Stimulated activated CD8-positive, alpha-beta memory T cell treated with anti-CD3 and anti-CD28 coated beads, Interleukin-15, amount 100 ng/mL, for 4 hours (primary cell): ENCODE data around the gene ESPN.
"Not testable (repeated sequence)": the region's sequence is repeated elsewhere in the genome, so short reads cannot be mapped to it uniquely, and the experiment has no call there.

Experiments used
- DNase-seq, 2 donors: peaks; one replicate each; pipeline ENCODE4 v3.0.0-alpha.2; 2020; ENCODE audit warnings: low read depth in 2 of 2

ESPN gene

GRCh38 chr1:6448749-6449631, 24.4 kb downstream of the ESPN start:
- no peak for DNase-seq

DNA sequence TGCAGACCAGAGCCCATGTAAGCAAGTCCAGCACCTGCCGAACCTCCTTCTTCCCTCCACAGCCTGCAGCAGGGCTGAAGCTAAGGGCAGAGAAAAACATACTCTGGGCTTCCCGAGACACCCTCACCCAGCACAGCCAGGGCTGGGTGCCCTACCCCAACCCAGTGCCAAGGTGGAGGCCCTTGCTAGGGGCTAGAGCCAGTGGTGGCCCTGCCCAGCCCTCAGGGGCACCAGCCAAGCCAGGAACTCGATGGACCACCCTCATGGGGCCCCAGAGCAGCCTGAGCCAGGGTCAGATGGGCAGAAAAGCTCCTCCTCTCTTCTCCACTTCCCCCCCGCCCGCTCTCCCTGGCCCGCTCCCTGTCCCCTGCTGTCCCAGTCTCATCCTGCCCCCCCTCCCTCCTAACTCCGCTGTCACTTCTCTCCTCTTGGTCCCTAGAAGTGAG, 25.5 kb downstream of the ESPN start:
- no peak for DNase-seq

- DNase-seq: not testable (repeated sequence)
These were observed 25.9 kb downstream of the ESPN start for GRCh38 chr1:6450486-6450885.

DNA sequence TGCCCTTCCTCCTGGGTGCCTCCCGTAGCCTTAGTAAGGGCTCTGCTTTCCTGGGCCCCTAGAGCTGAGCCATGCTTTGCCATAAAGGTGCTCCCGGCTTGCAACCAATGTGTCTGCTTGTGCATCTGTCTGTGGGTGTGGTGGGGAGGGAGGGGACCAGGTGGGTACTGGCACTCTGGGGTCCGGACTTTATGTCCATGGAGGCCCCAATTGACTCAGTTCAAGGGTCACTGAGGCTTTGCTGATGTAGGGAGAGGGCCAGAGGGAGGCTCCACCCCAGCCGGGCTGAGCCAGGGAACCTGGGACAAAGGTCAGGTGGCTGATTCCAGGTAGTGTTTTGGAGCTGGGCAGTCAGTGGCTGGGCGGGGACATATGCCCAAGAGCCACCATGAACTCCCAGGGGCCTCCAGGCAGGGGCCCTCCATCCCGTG, 26.4 kb downstream of the ESPN start:
- DNase-seq: no peak

GRCh38 chr1:6453895-6454855, 29.6 kb downstream of the ESPN start:
- DNase-seq: not testable (repeated sequence)

DNA sequence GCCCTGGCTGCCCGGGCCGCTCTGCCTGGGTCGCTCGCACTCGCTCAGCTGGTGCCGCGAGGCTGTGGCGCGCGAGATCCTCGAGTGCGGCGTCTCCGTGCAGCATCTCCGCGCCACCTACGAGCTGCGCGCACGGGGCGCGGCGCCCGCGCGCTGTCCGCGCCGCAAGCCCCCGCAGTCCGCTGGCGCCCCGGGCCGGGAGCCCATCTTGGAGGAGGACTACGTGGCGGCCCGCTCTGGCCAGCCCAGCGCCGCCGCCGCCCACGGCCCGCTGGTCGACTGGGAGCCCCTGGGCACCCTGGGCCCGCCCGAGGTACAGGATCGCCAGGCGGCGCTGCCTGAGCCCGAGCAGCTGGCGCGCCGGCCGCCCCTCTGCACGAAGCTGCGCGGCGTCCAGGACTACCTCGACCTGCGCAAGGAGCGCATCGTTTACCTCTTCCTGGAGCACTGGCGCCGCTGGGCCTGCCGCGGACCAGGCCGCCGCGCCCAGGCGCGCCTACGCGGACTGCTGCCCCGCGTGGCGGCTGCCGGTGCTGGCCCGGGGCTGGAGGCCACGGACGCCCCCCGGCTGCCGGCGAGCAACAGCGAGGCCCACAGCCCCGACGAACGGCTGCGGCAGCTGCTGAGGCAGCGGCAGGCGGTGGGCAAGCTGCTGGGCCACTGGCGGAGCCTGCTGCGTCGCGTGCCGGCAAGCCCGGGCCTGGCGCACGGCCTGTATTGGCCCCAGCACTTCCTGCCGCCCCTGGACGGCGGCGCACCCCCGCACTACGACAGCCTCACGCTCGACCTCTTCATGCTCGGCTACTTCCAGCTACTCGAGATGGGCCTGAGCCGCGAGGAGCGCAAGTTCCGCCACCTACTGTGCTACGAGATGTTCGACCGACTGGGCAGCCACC, 30.5 kb downstream of the ESPN start:
- DNase-seq: no peak

DNA sequence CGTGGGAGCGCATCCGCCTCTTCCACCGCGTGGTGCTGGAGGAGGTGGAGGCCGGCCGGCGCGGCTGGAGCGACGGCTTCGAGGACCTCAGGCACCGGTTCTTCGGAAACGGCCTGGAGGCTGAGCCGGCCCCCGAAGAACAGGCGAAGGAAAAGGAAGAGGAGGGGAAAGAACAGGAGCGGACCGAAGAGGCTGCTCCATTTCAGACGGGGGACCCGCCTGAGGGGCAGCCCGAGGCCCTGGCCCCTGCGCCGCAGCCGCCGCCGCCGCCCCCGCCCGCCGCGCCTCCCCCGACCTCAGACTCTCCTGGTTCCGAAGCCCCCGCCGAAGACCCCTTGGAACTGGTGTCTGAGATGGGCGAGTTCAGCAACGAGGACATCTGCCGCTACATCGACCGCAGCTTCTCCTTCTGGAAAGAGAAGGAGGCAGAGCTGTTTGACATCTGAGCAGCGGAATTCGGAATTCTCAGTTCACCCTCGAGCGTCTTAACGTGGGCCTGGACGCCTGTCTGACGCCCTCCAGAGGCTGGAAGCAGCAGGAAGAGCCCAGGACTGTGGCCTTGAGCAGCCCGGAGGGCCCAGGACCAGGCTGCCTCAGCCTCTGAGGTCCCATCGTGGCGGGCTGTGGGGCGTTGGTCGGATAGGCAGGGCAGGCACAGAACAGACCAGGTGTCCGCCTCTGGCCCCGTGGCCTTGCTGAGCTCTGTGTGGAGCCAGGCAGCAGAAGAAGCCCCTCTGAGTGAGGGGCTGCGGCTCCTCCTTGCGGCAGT, 31.4 kb downstream of the ESPN start:
- not testable (repeated sequence) for DNase-seq

DNA sequence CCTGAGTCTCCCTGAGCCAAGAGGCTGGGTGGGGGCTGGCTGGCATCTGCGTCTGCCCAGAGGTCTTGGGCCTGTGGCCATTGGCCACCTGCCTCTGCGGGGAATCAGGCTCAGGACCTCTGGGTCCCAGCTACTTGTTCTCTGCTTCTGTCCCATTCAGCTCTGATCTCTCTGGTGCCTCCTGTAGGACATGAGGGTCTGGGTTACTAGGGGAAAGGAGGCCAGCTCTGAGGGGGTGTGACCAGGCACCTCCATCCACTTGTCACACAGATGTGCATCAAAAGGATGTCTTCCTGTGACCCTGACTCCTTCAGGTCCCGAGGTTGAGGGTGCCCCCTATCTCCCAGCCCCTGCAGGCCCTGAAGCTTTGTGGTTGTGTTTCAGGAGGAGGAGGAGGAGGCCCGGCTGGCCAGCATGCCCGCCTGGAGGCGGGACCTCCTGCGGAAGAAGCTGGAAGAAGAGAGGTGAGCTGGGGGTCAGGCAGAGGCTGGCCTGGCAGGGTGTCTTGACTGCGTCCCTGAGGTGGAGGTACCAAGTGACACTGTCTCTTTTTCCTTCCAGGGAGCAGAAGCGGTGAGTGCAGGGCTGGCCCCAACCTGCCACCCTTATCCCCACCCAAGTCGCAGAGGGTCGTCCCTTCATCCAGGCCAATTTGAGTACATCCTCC, 32.4 kb downstream of the ESPN start:
- no peak for DNase-seq

GRCh38 chr1:6459850-6460265, 35.3 kb downstream of the ESPN start:
- DNase-seq: no peak

DNA sequence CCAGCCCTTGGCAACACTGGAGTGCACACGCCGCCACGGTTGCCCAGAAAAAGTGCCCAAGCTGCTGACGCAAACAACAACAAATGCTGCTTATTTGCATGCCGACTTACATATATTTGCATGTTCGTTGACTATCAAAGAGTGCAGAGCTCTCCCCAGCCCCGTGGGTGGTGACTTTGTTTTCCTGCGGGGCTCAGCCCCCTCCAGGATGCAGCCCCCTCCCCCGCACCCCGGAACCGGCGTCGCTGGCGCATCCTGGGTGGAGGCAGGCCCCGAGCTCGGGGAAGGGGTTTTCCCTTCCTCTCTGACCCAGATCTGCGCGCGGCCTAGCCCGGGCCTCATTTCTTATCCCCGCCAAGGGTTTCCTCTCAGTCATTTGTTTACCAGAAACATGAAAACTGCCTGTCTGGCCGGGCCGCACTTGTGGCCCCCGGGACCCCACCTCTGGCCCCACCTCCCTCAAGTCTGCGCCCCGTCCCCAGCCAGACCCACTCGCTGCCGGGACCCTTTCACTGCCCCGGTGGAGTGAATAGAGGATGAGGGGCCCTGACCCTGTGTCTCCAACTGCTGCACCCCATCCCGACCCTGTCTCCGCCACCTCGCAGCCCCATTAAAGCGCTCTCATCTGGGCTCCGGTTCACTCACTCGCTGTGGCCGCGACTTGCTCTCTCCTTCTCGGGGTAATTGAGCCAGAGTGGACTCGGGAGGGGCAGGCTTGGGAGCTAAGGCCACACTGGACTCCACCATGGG, 35.9 kb downstream of the ESPN start:
- DNase-seq: peak; percentile 86 to 91

DNA sequence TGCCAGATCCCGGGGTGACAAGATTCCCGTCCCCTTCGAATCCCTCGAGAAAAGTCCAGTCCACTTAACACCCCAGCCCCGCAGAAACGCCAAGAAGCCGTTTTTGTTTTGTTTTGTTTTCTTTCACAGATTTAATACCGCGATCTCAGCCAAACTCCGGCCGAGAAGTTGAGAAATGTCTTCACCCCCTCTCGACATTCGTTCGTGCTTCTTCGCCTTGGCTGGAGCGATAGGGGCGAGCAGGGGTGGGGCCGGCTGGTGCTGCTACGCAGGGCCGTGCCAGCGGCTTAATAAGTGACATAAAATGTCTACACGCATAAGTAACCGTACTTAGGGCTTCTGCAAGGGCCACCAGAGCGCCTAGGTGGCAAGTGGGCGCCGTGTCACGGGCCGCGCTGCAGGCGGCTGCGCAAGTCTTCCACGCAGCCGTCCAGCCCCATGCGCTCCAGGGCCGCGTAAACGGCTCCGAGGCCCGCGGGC, 36.5 kb downstream of the ESPN start:
- DNase-seq: no peak

DNA sequence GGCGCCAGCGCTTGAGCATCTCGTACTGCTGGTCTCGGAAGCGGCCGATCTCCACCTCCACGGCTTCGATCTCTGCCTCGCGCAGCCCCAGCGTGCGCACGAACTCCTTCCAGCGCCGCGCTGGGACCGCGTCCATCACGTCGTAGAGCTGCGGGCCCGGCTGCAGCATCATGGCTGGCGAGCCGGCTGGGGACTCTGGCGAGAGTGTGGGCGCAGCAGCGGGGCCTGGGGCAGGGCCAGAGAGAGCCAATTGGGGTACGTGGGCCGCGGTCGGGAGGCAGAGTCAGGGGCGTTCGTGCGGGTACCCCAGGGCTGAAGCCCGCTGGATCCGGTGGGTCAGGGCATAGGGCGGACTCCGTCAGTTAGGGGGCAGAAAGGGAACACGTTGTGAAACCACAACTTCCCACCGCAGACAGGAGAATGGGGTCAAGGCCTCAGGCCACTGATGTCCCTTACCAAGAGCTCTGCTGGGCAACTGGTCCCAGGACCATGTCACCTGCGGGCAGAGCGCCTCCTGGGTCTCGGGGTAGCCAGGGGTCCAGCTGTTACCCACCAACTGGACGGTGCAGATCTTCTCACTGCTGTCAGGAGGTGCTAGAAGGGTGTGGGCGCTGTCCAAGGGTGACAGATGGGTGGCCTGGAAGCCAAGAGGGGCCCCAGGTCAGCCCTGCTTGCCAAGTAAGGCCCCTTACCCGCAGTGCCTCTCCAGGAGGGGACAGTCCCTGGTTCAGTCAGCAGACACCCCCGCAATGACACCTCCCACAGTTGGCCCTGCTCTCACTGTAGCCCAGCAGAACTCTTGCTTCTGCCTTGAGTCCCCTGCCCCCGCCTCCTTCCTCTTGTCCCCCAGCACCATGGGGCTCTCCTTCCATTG, 37.2 kb downstream of the ESPN start:
- peak in 1 of 2 donors; percentile 21 for DNase-seq

DNA sequence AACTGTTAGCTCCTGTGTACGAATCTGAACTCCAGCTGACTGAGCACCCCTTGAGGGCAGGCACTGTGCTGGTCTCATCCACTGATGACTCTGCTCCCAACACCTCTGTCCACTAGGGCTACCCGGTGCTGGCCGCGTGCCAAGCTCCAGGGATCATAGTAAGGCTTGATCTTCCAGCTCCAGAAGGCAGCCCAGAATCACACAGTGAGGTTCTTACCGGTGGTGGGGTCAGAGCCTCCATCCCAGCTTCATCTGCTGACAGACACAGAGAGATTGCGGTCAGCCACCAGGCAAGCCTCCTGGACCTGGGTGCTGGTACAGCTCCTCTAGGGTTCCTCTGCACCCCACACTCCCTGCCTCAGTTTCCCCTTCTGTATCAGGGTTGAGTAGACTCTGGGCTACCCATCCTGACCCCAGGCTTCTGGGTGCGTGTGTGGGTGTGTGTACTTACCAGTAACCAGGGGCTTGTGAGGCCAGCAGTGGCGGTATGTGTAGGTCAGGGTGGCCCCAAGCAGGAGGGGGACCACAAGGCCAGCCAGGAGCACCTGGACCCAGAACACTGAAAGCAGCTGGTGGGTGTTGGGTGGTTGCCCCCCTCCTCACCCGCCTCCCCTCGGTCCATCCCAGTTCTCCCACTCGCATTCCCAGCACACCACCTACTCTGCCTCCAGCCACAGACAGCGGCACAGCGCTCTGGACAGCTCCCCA, 38.0 kb downstream of the ESPN start:
- DNase-seq: no peak

- no peak for DNase-seq
These were observed 38.5 kb downstream of the ESPN start for GRCh38 chr1:6463120-6463412.

- DNase-seq: no peak
These were observed 39.9 kb downstream of the ESPN start for GRCh38 chr1:6464514-6464836.

GRCh38 chr1:6464915-6465314, 40.3 kb downstream of the ESPN start:
- no peak for DNase-seq

GRCh38 chr1:6465461-6466005, 41.0 kb downstream of the ESPN start:
- DNase-seq: no peak

DNA sequence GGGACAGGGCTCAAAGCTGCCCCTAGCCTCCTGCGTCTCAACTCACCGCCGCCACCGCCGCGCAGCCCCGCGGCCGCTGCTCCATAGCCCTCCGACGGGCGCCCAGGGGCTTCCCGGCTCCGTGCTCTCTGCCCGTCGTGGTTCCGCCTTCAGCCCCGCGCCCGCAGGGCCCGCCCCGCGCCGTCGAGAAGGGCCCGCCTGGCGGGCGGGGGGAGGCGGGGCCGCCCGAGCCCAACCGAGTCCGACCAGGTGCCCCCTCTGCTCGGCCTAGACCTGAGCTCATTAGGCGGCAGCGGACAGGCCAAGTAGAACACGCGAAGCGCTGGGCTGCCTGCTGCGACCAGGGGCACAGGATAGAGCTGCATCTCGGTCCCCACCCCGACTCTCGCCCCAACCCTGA, 41.4 kb downstream of the ESPN start, which contains the start of gene TNFRSF25:
TSS of gene TNFRSF25 (minus strand) at position 151 of the 400 bp plus-strand sequence. CDS start at position 85, 66 bp downstream.
- DNase-seq: no peak
